Measurements from ENCODE around the gene AP4E1. TPM values are rescaled to one million over a fixed set of nuclear protein-coding genes. Genes with fewer than 3 reads are reported as not detected.
A peak's percentile ranks its signal among the peaks of the same experiment; 100 is the strongest.

Gene AP4E1
- total and polyA plus RNA-seq, 9 donors, result 3.1 to 12.7 (median 6.8) TPM

DNA sequence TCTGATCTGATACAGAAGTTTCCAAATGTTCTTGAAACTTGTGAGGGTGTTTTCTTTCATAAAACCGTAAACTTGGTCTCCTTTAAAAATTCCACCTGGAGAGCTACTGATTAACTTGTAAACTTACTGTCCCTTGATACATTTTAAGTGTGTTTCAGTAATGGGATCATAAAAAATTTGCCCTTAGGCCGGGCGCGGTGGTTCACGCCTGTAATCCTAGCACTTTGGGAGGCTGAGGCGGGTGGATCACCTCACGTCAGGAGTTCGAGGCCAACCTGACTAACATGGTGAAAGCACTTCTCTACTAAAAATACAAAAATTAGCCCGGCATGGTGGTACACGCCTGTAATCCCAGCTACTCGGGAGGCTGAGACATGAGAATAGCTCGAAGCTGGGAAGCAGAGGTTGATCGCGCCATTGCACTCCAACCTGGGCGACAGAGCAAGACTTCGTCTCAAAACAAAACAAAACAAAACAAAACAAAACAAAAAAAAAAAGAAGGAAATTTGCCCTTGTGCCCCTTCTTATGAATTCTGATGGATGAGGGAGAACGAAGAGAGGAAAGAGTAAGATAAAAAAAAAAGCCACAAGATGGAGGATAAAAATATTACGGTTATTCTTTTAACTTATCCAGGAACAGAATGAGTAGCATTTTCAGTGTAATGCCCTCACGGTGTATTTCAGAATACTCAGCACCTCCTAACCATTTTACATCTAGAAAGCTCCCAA, 32.1 kb upstream of the AP4E1 start:
- Histone ChIP-seq H3K36me3 (no peaks in the 10 kb centered on the region), H3K4me3 (peak overlapping the region; percentile 29), H3K9me3 (no peaks in the 10 kb centered on the region), H3K4me1 (ENCODE audit: insufficient read depth) (peaks cover 1% of the 10 kb centered on the region), H3K27ac (no peak overlapping the region), H3K27me3 (no peaks in the 10 kb centered on the region)
- intact Hi-C loops (cut with DNase I), result loop anchor here (5.0 to 10.0 kb wide), 2 partner anchors 202 to 204 kb away; no protein-coding TSS in a partner anchor
- WGBS, 3 donors, result 59 to 73% (median 61%) methylated on average over 19 of the region's 19 CpGs
- no peak for TF ChIP-seq EP300 (IDR thresholded peaks at IDR 0.05)
- no peak for TF ChIP-seq CTCF (IDR thresholded peaks at IDR 0.05)
- no peak for TF ChIP-seq POLR2A (IDR thresholded peaks at IDR 0.05)
- no peak for DNase-seq

GRCh38 chr15:50876989-50877360, 31.5 kb upstream of the AP4E1 start:
- 0 to 1% (median 0%) methylated on average over 8 of the region's 8 CpGs for WGBS, 3 donors
- Histone ChIP-seq H3K36me3 (no peaks in the 10 kb centered on the region), H3K27ac (no peak overlapping the region), H3K9me3 (no peaks in the 10 kb centered on the region), H3K4me3 (peak overlapping the region; percentile 29), H3K27me3 (no peaks in the 10 kb centered on the region), H3K4me1 (ENCODE audit: insufficient read depth) (peaks cover 1% of the 10 kb centered on the region)
- TF ChIP-seq CTCF (IDR thresholded peaks at IDR 0.05) (peak; percentile 83 to 85 (median 84)), POLR2A (IDR thresholded peaks at IDR 0.05) (no peak), EP300 (IDR thresholded peaks at IDR 0.05) (no peak)
- DNase-seq, result peak; percentile 62 to 76 (median 72)
- intact Hi-C loops (cut with DNase I), result loop anchor here (5.0 to 10.0 kb wide), 2 partner anchors 202 to 205 kb away; no protein-coding TSS in a partner anchor

DNA sequence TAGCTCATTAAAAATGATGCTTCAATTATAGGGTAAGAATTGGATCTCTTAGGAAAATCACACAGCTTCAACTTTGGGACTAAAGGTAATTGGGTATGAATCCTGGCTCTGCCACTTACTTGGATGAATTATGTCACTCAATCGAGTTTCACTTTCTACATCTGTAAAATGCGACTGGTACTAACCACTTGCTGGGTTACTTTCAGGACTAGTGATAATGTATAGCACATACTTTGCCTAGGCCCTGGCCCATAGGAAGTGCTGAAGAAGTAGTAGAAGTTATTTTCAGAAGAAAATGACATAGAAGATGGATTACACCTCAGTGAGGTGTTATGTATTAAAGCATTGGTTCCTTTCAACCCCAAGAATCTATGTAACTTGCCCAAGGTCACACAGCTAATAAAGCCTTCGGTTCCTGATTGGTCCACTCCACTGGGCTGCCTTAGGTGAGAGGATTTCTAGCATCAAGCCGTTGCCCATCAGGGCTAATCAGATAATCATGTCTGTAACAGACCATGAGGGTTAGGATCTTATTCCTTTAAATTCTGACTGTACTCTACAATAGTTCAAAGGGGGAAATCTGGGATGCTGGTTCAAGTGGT, 29.4 kb upstream of the AP4E1 start:
- no peak for DNase-seq
- Histone ChIP-seq H3K9me3 (no peaks in the 10 kb centered on the region), H3K4me1 (ENCODE audit: insufficient read depth) (peaks cover 1% of the 10 kb centered on the region), H3K27ac (no peak overlapping the region), H3K4me3 (no peak overlapping the region), H3K36me3 (no peaks in the 10 kb centered on the region), H3K27me3 (no peaks in the 10 kb centered on the region)
- WGBS, 3 donors, result 61 to 75% (median 73%) methylated on average over 4 of the region's 4 CpGs
- intact Hi-C loops (cut with DNase I), result loop anchor here (5.0 to 10.0 kb wide), 2 partner anchors 204 to 207 kb away; no protein-coding TSS in a partner anchor
- TF ChIP-seq EP300 (IDR thresholded peaks at IDR 0.05), result no peak
- no peak for TF ChIP-seq CTCF (IDR thresholded peaks at IDR 0.05)

GRCh38 chr15:50880206-50880605, 28.3 kb upstream of the AP4E1 start:
- DNase-seq, result no peak
- Histone ChIP-seq H3K4me3 (no peak overlapping the region), H3K27ac (no peak overlapping the region), H3K27me3 (no peaks in the 10 kb centered on the region), H3K9me3 (no peaks in the 10 kb centered on the region), H3K36me3 (no peaks in the 10 kb centered on the region), H3K4me1 (ENCODE audit: insufficient read depth) (peaks cover 1% of the 10 kb centered on the region)
- 87 to 94% (median 93%) methylated on average over 2 of the region's 2 CpGs for WGBS, 3 donors
- TF ChIP-seq CTCF (IDR thresholded peaks at IDR 0.05) (no peak), POLR2A (IDR thresholded peaks at IDR 0.05) (no peak), EP300 (IDR thresholded peaks at IDR 0.05) (no peak)
- intact Hi-C loops (cut with DNase I), result no loop called here
